Common myeloid progenitor, CD34-positive (primary cell): ENCODE results near the gene CAV2.

Source experiments
- CTCF ChIA-PET: fragments of 350-600 bp; sonication (Branson Sonifier 250); formaldehyde crosslinking; loops from one replicate; lab custom pipeline; 2021; ENCODE audit warnings: antibody characterized with exemption; lab: Charles Lee
- POLR2A ChIA-PET: fragments of 350-600 bp; sonication (Branson Sonifier 250); formaldehyde crosslinking; loops from one replicate; lab custom pipeline; 2021; ENCODE audit warnings: antibody characterized with exemption; lab: Charles Lee
- DNase-seq, 3 donors: peaks; one replicate each; pipeline versions ENCODE4 v3.0.0 to v3.0.0-alpha.2; 2013
- H3K27ac ChIP-seq, 2 experiments: 1 replicate in 1 of 2; 2 replicates in 1 of 2; pipeline ENCODE4 v1.7.0; 2013; ENCODE audit warnings: inconsistent platforms in 2 of 2, low read length in 2 of 2, mild to moderate bottlenecking in 2 of 2, low read depth in 1 of 2, moderate library complexity in 1 of 2; ENCODE audit not compliant: severe bottlenecking in 2 of 2, insufficient read depth in 1 of 2, poor library complexity in 1 of 2
- H3K27me3 ChIP-seq, 5 experiments: replicated peaks in 2 of 5; 1 replicate in 3 of 5; 2 replicates in 2 of 5; pipeline versions ENCODE4 v1.6.1 to v1.7.0; 2013; ENCODE audit warnings: low read length in 4 of 5, mild to moderate bottlenecking in 2 of 5, moderate library complexity in 2 of 5, inconsistent platforms in 1 of 5; ENCODE audit not compliant: insufficient read depth in 5 of 5, control insufficient read depth in 4 of 5
- H3K36me3 ChIP-seq, 4 experiments: 1 replicate in 2 of 4; 2 replicates in 2 of 4; pipeline versions ENCODE4 v1.6.1 to v1.7.0; 2013; ENCODE audit warnings: low read length in 3 of 4, control low read depth in 1 of 4, mild to moderate bottlenecking in 1 of 4; ENCODE audit not compliant: control insufficient read depth in 4 of 4, insufficient read depth in 4 of 4
- H3K4me1 ChIP-seq, 4 experiments: 1 replicate in 3 of 4; 2 replicates in 1 of 4; pipeline versions ENCODE4 v1.6.1 to v1.7.1; 2013; ENCODE audit warnings: low read length in 3 of 4, mild to moderate bottlenecking in 3 of 4, control low read depth in 1 of 4, inconsistent platforms in 1 of 4, moderate library complexity in 1 of 4; ENCODE audit not compliant: control insufficient read depth in 4 of 4, insufficient read depth in 4 of 4; ENCODE audit errors: control extremely low read depth in 1 of 4
- H3K4me3 ChIP-seq, 7 experiments: 1 replicate in 4 of 7; 2 replicates in 3 of 7; pipeline versions ENCODE4 v1.5.1 to v1.7.0; 2013; ENCODE audit warnings: mild to moderate bottlenecking in 7 of 7, low read length in 6 of 7, moderate library complexity in 6 of 7, inconsistent platforms in 2 of 7, low read depth in 2 of 7, control low read depth in 1 of 7; ENCODE audit not compliant: insufficient read depth in 4 of 7, control insufficient read depth in 1 of 7; ENCODE audit errors: extremely low read depth in 1 of 7
- H3K9me3 ChIP-seq, 5 experiments: 1 replicate in 4 of 5; 2 replicates in 1 of 5; pipeline versions ENCODE4 v1.6.1 to v1.7.1; 2013; ENCODE audit warnings: low read length in 4 of 5, mild to moderate bottlenecking in 2 of 5, inconsistent platforms in 1 of 5, low read depth in 1 of 5, moderate library complexity in 1 of 5; ENCODE audit not compliant: control insufficient read depth in 4 of 5, insufficient read depth in 2 of 5; ENCODE audit errors: control extremely low read depth in 1 of 5
- WGBS: methylation state at CpG from one replicate; pipeline ENCODE4 v1.1.5; 2013; ENCODE audit not compliant: insufficient coverage; 5-methylcytosine and 5-hydroxymethylcytosine counted together

CAV2 gene

GRCh38 chr7:116511552-116512519 is 12.3 kb downstream of the CAV2 start:
- Histone ChIP-seq H3K4me1 (no peaks in the 10 kb centered on the region), H3K27ac (peak overlapping the region in 1 of 2 experiments; percentile 11), H3K27me3 (peaks cover 0 to 7% (median 3%) of the 10 kb centered on the region in 5 experiments), H3K36me3 (no peaks in the 10 kb centered on the region), H3K4me3 (peak overlapping the region in 2 of 7 experiments; percentile 34 to 39), H3K9me3 (no peaks in the 10 kb centered on the region)
- CTCF ChIA-PET = no interaction called here
- peak in 2 of 3 donors; percentile 29 to 36 for DNase-seq
- POLR2A ChIA-PET = interaction anchor here (0.8 kb wide), 1 partner anchor 10 kb away, joined by 3 read pairs; no protein-coding TSS in a partner anchor
- whole genome bisulfite sequencing = 91% methylated on average over 8 of the region's 12 CpGs

DNA sequence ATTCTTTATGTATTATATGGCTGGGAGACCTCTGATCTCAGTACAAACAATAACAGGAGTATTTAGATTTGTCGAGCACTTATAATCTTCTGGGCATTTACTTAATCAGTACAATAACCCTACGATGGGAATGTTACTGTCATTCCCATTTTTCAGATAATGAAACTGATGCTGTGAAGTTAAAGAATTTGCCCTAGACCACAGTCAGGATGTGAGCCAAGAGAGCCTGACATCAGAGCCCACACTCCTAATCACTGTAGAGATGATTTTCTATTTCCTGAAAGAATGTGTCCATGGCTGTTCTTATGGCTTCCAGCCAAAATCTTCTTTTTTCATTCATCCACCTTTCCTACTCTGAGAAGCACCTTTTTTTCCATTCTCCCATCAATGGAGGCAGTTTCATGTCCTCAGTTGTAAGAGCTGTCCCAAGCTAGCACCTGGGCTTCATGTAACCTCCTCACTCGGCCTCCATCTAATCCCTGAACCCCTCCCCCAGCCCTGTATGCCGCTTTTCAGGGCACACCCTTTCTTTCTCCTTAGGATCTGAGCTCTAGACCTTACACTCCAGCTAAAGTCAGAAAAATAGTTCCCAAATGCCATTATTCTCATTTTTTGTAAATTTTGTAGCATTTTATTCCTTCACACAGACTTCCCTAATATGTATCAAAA is 13.1 kb downstream of the CAV2 start:
- H3K4me1 ChIP-seq = no peaks in the 10 kb centered on the region
- peaks cover 0 to 7% (median 3%) of the 10 kb centered on the region in 5 experiments for H3K27me3 ChIP-seq
- WGBS = 94% methylated on average over 2 of the region's 4 CpGs
- DNase-seq = no peak
- CTCF ChIA-PET = no interaction called here
- POLR2A ChIA-PET = no interaction called here
- H3K9me3 ChIP-seq = no peaks in the 10 kb centered on the region
- no peaks in the 10 kb centered on the region for H3K36me3 ChIP-seq
- no peak overlapping the region for H3K4me3 ChIP-seq
- H3K27ac ChIP-seq = no peak overlapping the region

- no peak for DNase-seq
- Histone ChIP-seq H3K4me1 (no peaks in the 10 kb centered on the region), H3K27me3 (peaks cover 0 to 11% (median 3%) of the 10 kb centered on the region in 5 experiments), H3K4me3 (no peak overlapping the region), H3K9me3 (no peaks in the 10 kb centered on the region), H3K27ac (no peak overlapping the region), H3K36me3 (no peaks in the 10 kb centered on the region)
- POLR2A ChIA-PET = no interaction called here
- CTCF ChIA-PET = interaction anchor here (2.6 kb wide), 1 partner anchor 10 kb away, joined by 8 read pairs; no protein-coding TSS in a partner anchor
Measured at GRCh38 chr7:116515584-116515983, 16.0 kb downstream of the CAV2 start.

- Histone ChIP-seq H3K27me3 (peaks cover 0 to 13% (median 3%) of the 10 kb centered on the region in 5 experiments), H3K4me3 (no peak overlapping the region), H3K36me3 (no peaks in the 10 kb centered on the region), H3K9me3 (no peaks in the 10 kb centered on the region), H3K4me1 (no peaks in the 10 kb centered on the region), H3K27ac (no peak overlapping the region)
- ChIA-PET POLR2A (no interaction called here), CTCF (interaction anchor here (0.6 to 2.6 kb wide), 3 partner anchors 10 to 1213 kb away, joined by 3 to 8 read pairs (median 3); no protein-coding TSS in a partner anchor)
- no peak for DNase-seq
Measured at GRCh38 chr7:116516324-116516723, 16.8 kb downstream of the CAV2 start.

DNA sequence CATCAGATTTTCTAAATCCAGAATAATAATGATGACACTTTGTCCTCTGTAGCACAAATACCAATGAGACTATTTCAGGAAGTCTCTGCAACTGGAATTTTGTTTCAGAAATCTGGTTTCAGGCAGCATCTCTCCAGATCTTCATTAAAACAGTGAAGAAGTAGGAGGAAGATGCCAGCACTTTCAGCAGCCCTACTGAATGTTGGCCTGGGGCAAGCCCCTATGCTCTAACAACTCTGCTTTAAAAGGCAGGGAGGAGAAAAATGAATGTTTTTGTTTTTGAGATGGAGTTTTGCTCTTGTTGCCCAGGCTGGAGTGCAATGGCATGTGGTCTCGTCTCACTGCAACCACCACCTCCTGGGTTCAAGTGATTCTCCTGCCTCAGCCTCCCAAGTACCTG is 18.1 kb downstream of the CAV2 start:
- no peak for DNase-seq
- Histone ChIP-seq H3K27me3 (peaks cover 3 to 16% (median 5%) of the 10 kb centered on the region in 5 experiments), H3K9me3 (no peaks in the 10 kb centered on the region), H3K4me1 (no peaks in the 10 kb centered on the region), H3K36me3 (no peaks in the 10 kb centered on the region), H3K27ac (no peak overlapping the region), H3K4me3 (no peak overlapping the region)
- ChIA-PET CTCF (no interaction called here), POLR2A (no interaction called here)
- WGBS = no CpG with 5 or more reads among the region's 1 CpG

- Histone ChIP-seq H3K9me3 (no peaks in the 10 kb centered on the region), H3K27ac (no peak overlapping the region), H3K4me1 (no peaks in the 10 kb centered on the region), H3K27me3 (peaks cover 4 to 28% (median 12%) of the 10 kb centered on the region in 5 experiments), H3K4me3 (no peak overlapping the region), H3K36me3 (no peaks in the 10 kb centered on the region)
- POLR2A ChIA-PET = no interaction called here
- CTCF ChIA-PET = no interaction called here
- DNase-seq = no peak
Measured at GRCh38 chr7:116518961-116519360, 19.4 kb downstream of the CAV2 start.
